Transverse colon (tissue), 4 donors: Measurements from ENCODE around the gene BLTP3A.

Source experiments
- EP300 ChIP-seq: sonication (generic); formaldehyde crosslinking; IDR thresholded peaks from one replicate; pipeline ENCODE4 v1.6.1; 2017; ENCODE audit warnings: antibody characterized with exemption, low read depth
- POLR2A ChIP-seq: fragments of 450-650 bp; IDR thresholded peaks from one replicate; pipeline ENCODE4 v1.6.1; 2016; ENCODE audit warnings: antibody characterized with exemption, mild to moderate bottlenecking, moderate library complexity
- POLR2AphosphoS5 ChIP-seq, 3 donors: sonication (generic); formaldehyde crosslinking; IDR thresholded peaks; one replicate each; pipeline ENCODE4 v1.6.1; 2016; ENCODE audit warnings: antibody characterized with exemption in 3 of 3
- TF ChIP-seq, protein P1 (sequence below), 5 experiments: fragments of 200-600 bp in 3 of 5; fragments of 450-650 bp in 2 of 5; sonication (generic) in 3 of 5; IDR thresholded peaks; 1 replicate in 2 of 5; 2 replicates in 3 of 5; pipeline ENCODE4 v1.5.1; 2016 to 2017; ENCODE audit warnings: antibody characterized with exemption in 5 of 5, inconsistent platforms in 3 of 5, mild to moderate bottlenecking in 2 of 5, moderate library complexity in 1 of 5

DNA sequence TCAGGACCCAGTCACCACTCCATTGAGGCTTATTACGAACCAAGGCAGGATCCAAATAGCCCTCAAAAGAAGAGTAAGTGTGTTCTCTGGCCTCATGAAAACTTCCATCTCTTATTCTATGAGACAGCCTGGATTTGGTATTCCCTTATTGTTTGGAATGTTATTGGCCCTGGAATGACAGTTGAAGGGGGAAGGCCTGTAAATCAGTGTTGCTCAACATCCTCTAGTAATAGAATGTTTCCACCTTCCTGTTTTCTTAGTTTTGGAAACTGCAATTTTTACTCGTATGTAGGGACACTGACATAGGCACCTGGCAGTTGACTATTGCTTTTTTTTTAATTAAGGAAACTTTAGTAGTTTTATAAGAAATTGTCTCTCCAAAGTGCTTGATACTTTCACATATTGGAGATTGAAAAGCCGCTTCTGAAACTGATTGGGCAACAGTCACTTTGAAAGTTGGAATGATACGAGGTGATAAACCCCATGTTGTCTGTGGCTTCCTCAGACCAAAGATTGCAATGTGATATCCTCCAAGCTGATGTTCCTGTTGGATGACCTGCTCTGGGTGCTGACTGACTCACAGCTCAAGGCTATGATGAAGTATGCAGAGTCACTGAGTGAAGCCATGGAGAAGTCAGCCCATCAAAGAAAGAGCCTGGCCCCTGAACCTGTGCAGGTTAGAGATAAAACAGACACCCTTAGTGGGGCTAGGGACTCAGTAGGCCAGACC is 43.1 kb downstream of the BLTP3A start:
- TF ChIP-seq POLR2A (no peak), EP300 (no peak), POLR2AphosphoS5 (IDR thresholded peaks at IDR 0.05) (no peak)
- TF ChIP-seq, protein P1, sequence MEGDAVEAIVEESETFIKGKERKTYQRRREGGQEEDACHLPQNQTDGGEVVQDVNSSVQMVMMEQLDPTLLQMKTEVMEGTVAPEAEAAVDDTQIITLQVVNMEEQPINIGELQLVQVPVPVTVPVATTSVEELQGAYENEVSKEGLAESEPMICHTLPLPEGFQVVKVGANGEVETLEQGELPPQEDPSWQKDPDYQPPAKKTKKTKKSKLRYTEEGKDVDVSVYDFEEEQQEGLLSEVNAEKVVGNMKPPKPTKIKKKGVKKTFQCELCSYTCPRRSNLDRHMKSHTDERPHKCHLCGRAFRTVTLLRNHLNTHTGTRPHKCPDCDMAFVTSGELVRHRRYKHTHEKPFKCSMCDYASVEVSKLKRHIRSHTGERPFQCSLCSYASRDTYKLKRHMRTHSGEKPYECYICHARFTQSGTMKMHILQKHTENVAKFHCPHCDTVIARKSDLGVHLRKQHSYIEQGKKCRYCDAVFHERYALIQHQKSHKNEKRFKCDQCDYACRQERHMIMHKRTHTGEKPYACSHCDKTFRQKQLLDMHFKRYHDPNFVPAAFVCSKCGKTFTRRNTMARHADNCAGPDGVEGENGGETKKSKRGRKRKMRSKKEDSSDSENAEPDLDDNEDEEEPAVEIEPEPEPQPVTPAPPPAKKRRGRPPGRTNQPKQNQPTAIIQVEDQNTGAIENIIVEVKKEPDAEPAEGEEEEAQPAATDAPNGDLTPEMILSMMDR (IDR thresholded peaks at IDR 0.05), result no peak
